ENCODE results near the gene ALK.

The ALK gene

GRCh38 chr2:29921560-29921915 lies at the start of gene ALK:
Gene ALK, minus strand, starts transcription at chr2:29921586. Its CDS starts 927 bp downstream, at chr2:29920659.
- DNase-seq: peak; percentile 51

- no peak for DNase-seq
Measured at GRCh38 chr2:29966266-29966665, 44.9 kb upstream of the ALK start.

- no peak for DNase-seq
Measured at GRCh38 chr2:29963972-29964570, 42.7 kb upstream of the ALK start.

GRCh38 chr2:29962922-29963321 lies 41.5 kb upstream of the ALK start:
- no peak for DNase-seq

- DNase-seq: no peak
Measured at GRCh38 chr2:29954316-29954715, 32.9 kb upstream of the ALK start.

- no peak for DNase-seq
Measured at GRCh38 chr2:29952973-29953372, 31.6 kb upstream of the ALK start.

GRCh38 chr2:29951576-29951975 lies 30.2 kb upstream of the ALK start:
- DNase-seq: no peak

- DNase-seq: no peak
Measured at GRCh38 chr2:29950481-29950880, 29.1 kb upstream of the ALK start.

- DNase-seq: no peak
Measured at GRCh38 chr2:29949042-29949441, 27.7 kb upstream of the ALK start.

GRCh38 chr2:29946505-29946904 lies 25.1 kb upstream of the ALK start:
- DNase-seq: no peak

GRCh38 chr2:29942711-29943110 lies 21.3 kb upstream of the ALK start:
- no peak for DNase-seq

- DNase-seq: no peak
Measured at GRCh38 chr2:29940706-29941105, 19.3 kb upstream of the ALK start.

- no peak for DNase-seq
Measured at GRCh38 chr2:29936020-29936419, 14.6 kb upstream of the ALK start.

- DNase-seq: no peak
Measured at GRCh38 chr2:29931818-29932217, 10.4 kb upstream of the ALK start.

- DNase-seq: peak; percentile 35
Measured at GRCh38 chr2:29923110-29923721, 1.8 kb upstream of the ALK start.

GRCh38 chr2:29922605-29923004 lies 1.2 kb upstream of the ALK start:
- DNase-seq: no peak

GRCh38 chr2:29920631-29921559 lies 491 bp downstream of the ALK start:
- DNase-seq: no peak

- no peak for DNase-seq
Measured at GRCh38 chr2:29920130-29920577, 1.2 kb downstream of the ALK start.

GRCh38 chr2:29918941-29919340 lies 2.4 kb downstream of the ALK start:
- DNase-seq: no peak

- DNase-seq: no peak
Measured at GRCh38 chr2:29917781-29918180, 3.6 kb downstream of the ALK start.

GRCh38 chr2:29916571-29916970 lies 4.8 kb downstream of the ALK start:
- no peak for DNase-seq

- DNase-seq: no peak
Measured at GRCh38 chr2:29910960-29911359, 10.4 kb downstream of the ALK start.

GRCh38 chr2:29910465-29910864 lies 10.9 kb downstream of the ALK start:
- DNase-seq: no peak

- no peak for DNase-seq
Measured at GRCh38 chr2:29902356-29902755, 19.0 kb downstream of the ALK start.

Measured in NCI-H1436 treated with DMSO at 0.1 percent for 48 hours (cell line).